Muscle layer of duodenum (tissue), 2 donors: ENCODE measurements around the gene NOS2.
"Not testable (repeated sequence)": the region's sequence is repeated elsewhere in the genome, so short reads cannot be mapped to it uniquely, and the experiment has no call there.

ENCODE experiments used
- H3K27ac ChIP-seq: one replicate; pipeline ENCODE4 v1.7.0; 2013; ENCODE audit warnings: mild to moderate bottlenecking, low read length
- H3K27me3 ChIP-seq: one replicate; pipeline ENCODE4 v1.7.0; 2013; ENCODE audit warnings: low read depth, mild to moderate bottlenecking, control low read depth, low read length
- H3K36me3 ChIP-seq, 2 donors: one replicate each; pipeline ENCODE4 v1.7.0; 2013; ENCODE audit warnings: low read length in 2 of 2, control low read depth in 1 of 2, mild to moderate bottlenecking in 1 of 2; ENCODE audit not compliant: insufficient read depth in 2 of 2, control insufficient read depth in 1 of 2
- H3K4me1 ChIP-seq, 2 donors: one replicate each; pipeline ENCODE4 v1.7.0; 2013; ENCODE audit warnings: low read length in 2 of 2, mild to moderate bottlenecking in 2 of 2, control low read depth in 1 of 2, moderate library complexity in 1 of 2; ENCODE audit not compliant: insufficient read depth in 2 of 2, control insufficient read depth in 1 of 2
- H3K4me3 ChIP-seq, 2 donors: one replicate each; pipeline ENCODE4 v1.7.0; 2013; ENCODE audit warnings: low read length in 2 of 2, low read depth in 1 of 2, mild to moderate bottlenecking in 1 of 2
- H3K9me3 ChIP-seq, 2 donors: one replicate each; pipeline ENCODE4 v1.7.0; 2013; ENCODE audit warnings: low read length in 2 of 2, control low read depth in 1 of 2, mild to moderate bottlenecking in 1 of 2; ENCODE audit not compliant: control insufficient read depth in 1 of 2
- donor health status: healthy.

NOS2 gene

GRCh38 chr17:27751622-27752490 lies 48.5 kb downstream of the NOS2 start:
- no peaks in the 10 kb centered on the region for H3K36me3 ChIP-seq
- H3K27me3 ChIP-seq, result no peaks in the 10 kb centered on the region
- no peak overlapping the region for H3K27ac ChIP-seq
- H3K9me3 ChIP-seq, result no peaks in the 10 kb centered on the region
- H3K4me1 ChIP-seq, result no peaks in the 10 kb centered on the region
- no peak overlapping the region for H3K4me3 ChIP-seq

GRCh38 chr17:27751166-27751565 lies 49.2 kb downstream of the NOS2 start:
- no peaks in the 10 kb centered on the region for H3K36me3 ChIP-seq
- H3K4me3 ChIP-seq, result no peak overlapping the region
- H3K4me1 ChIP-seq, result no peaks in the 10 kb centered on the region
- no peaks in the 10 kb centered on the region for H3K9me3 ChIP-seq
- no peaks in the 10 kb centered on the region for H3K27me3 ChIP-seq
- H3K27ac ChIP-seq, result no peak overlapping the region

DNA sequence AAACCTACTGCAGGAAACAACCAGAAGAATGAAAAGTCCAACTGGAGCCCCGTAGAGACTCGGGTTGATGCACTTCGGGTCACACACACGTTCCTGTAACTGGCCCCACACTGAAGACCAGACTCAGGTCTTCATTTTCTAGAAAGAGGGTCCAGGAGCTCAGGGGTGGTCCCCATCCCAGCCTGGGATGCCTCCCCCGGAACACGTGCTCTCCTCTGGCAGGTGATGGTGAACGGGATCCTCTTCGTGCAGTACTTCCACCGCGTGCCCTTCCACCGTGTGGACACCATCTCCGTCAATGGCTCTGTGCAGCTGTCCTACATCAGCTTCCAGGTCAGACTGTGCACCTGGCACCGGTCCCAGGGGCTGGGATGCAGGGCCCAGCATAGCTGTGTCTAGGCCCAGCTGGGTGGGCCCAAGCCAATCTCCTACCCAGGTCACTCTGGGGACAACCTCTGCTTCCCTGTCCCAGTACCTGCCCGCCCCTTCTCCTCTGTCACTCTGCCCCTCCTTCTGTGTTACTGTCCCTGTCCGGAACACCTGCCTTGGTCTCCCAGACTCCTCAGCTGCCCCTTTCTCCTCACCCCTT lies 50.7 kb downstream of the NOS2 start:
- not testable (repeated sequence) for H3K27me3 ChIP-seq, H3K36me3 ChIP-seq, H3K4me3 ChIP-seq, H3K27ac ChIP-seq, H3K9me3 ChIP-seq, H3K4me1 ChIP-seq

DNA sequence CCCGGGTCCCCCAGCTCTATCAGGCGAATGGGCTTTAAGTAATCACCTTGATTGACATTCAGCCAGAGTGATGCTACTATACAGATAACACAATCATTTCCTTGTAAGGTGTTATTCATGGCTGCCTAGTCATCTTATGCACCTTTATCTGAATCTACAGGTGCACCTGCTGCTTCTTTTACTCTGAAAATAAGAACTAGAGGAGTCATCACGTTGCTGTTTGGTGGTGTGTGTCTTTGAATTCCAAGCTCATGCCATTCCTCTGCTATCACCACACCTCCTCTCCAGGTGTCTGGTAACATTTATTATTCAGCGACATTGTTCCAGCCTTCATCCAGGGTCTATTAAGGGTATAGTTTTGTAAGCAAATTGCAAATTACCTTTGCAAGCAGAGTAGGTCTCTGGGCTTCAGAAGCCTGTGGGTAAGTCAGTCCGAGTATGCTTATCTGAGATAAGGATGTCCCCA lies 51.9 kb downstream of the NOS2 start:
- no peaks in the 10 kb centered on the region for H3K27me3 ChIP-seq
- H3K9me3 ChIP-seq, result no peaks in the 10 kb centered on the region
- H3K4me1 ChIP-seq, result no peaks in the 10 kb centered on the region
- no peak overlapping the region for H3K4me3 ChIP-seq
- no peaks in the 10 kb centered on the region for H3K36me3 ChIP-seq
- H3K27ac ChIP-seq, result no peak overlapping the region

- H3K9me3 ChIP-seq, result no peaks in the 10 kb centered on the region
- no peak overlapping the region for H3K27ac ChIP-seq
- H3K4me3 ChIP-seq, result no peak overlapping the region
- H3K4me1 ChIP-seq, result no peaks in the 10 kb centered on the region
- H3K36me3 ChIP-seq, result no peaks in the 10 kb centered on the region
- H3K27me3 ChIP-seq, result no peaks in the 10 kb centered on the region
Observed at GRCh38 chr17:27747462-27748359, 52.6 kb downstream of the NOS2 start.

DNA sequence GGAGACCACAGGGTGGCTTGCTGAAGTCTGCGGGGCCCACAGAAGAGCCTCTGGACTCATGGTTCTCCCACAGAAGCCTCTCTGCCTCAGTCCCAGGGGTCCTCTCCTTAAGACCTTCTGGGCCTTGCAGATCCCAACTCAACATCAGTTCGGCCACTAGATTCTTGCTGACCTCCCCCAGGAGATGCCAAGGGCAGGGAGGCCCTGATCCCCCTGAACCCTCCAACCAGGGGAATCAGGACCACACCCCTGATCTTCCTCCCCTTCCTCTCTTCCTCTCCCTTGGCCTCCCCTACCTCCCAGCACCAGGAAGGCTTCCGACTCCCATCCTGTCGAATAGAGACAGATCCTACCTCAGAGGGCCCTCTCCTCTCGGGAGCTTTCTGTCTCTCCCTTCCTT lies 53.4 kb downstream of the NOS2 start:
- Histone ChIP-seq H3K4me1 (no peaks in the 10 kb centered on the region), H3K4me3 (no peak overlapping the region), H3K9me3 (no peaks in the 10 kb centered on the region), H3K36me3 (no peaks in the 10 kb centered on the region), H3K27me3 (no peaks in the 10 kb centered on the region), H3K27ac (no peak overlapping the region)

DNA sequence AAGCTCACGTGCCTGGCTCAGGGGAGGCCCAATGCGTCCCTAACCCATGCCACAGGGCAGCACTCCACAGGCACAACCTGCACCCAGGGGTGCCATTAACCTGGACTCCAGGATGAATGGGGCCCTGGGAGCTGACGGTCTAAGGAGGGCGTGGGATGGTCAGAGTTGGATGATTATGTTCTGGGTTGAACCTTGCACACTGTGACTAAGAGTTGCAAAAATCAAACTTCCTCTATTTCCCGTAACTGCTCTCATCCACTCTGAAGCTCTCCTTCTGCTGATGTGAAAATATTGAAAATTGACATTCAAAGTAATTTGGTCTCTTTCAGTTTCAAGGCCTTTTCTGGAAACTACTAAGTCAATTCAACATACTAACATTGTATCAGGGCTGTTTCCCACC lies 54.0 kb downstream of the NOS2 start:
- H3K9me3 ChIP-seq, H3K27ac ChIP-seq, H3K4me3 ChIP-seq, H3K36me3 ChIP-seq, H3K27me3 ChIP-seq, H3K4me1 ChIP-seq: not testable (repeated sequence)

- H3K27me3 ChIP-seq, H3K4me1 ChIP-seq, H3K27ac ChIP-seq, H3K4me3 ChIP-seq, H3K36me3 ChIP-seq, H3K9me3 ChIP-seq: not testable (repeated sequence)
Observed at GRCh38 chr17:27745207-27745830, 55.0 kb downstream of the NOS2 start.

GRCh38 chr17:27743281-27743885 lies 56.9 kb downstream of the NOS2 start:
- Histone ChIP-seq H3K36me3 (no peaks in the 10 kb centered on the region), H3K27me3 (no peaks in the 10 kb centered on the region), H3K4me1 (no peaks in the 10 kb centered on the region), H3K27ac (no peak overlapping the region), H3K9me3 (no peaks in the 10 kb centered on the region), H3K4me3 (no peak overlapping the region)

DNA sequence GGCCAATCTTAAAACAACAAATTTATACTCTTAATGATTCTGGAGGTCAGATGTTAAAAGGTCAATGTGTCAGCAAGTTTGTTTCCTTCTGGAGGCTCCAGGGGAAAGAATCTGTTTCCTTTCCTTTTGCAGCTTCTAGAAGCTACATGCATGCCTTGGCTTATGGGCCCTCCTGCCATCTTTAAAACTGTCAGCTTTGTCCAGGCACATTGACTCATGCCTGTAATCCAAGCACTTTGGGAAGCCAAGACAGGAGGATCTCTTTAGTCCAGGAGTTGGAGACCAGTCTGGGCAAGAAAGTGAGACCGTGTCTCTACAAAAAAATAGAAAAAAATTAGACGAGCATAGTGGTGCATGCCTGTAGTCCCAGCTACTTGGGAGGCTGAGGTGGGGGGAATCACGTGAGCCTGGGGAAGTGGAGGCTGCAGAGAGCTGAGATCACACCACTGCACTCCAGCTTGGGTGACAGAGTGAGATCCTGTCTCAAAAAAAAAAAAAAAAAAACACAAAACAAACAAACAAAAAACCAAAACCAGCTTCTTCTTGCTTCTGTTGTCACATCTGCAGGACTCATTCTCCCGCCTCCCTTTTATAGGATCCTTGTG lies 58.3 kb downstream of the NOS2 start:
- Histone ChIP-seq H3K27me3 (no peaks in the 10 kb centered on the region), H3K4me1 (no peaks in the 10 kb centered on the region), H3K4me3 (no peak overlapping the region), H3K9me3 (no peaks in the 10 kb centered on the region), H3K36me3 (no peaks in the 10 kb centered on the region), H3K27ac (no peak overlapping the region)
